K562 (cell line): ENCODE data around the gene CCNQ. TPM values are rescaled to one million over a fixed set of nuclear protein-coding genes. Genes with fewer than 3 reads are reported as not detected.

Experiments
- ATAC-seq: fragments of 200-7000 bp; cut with Tn5 transposase; 3 replicates; pipeline ENCODE4 v1.9.1; 2020; ENCODE audit warnings: moderate library complexity
- BruUV-seq: library from RNA; stranded (reverse); fragments of 400-500 nt; replicated peaks from 2 replicates; lab custom pipeline; 2021; lab: Mats Ljungman, UMichigan
- CTCF ChIA-PET: fragments of 300-600 bp; formaldehyde crosslinking; extraction: SDS; loops from one replicate; lab custom pipeline; 2021; ENCODE audit warnings: low intra/inter-chr PET ratio; lab: Yijun Ruan, JAX
- POLR2A ChIA-PET: fragments of 300-600, 350-650 bp; sonication (Branson Sonifier 250); formaldehyde crosslinking; extraction: SDS; loops from one replicate; lab custom pipeline; 2021; ENCODE audit warnings: antibody characterized with exemption, inconsistent platforms; lab: Yijun Ruan, JAX
- DNase-seq, 4 experiments: peaks; one replicate each; pipeline versions ENCODE4 v3.0.0 to v3.0.0-alpha.2; 2011 to 2018; ENCODE audit warnings: low spot score in 3 of 4, mixed read lengths in 3 of 4; ENCODE audit errors: extremely low read depth in 1 of 4
- FAIRE-seq: peaks from 2 replicates; lab custom pipeline; 2011; peaks lifted over from hg19 to GRCh38; lab: Jason Lieb, UNC
- H2AFZ ChIP-seq: 2 replicates; pipeline ENCODE4 v1.6.0; 2011; ENCODE audit warnings: low read depth, low read length, control low read depth, inconsistent platforms
- H3K27ac ChIP-seq: fragments of 200-600 bp; 3 replicates; pipeline ENCODE4 v1.8.0; 2011; ENCODE audit warnings: low read depth, mild to moderate bottlenecking, control low read depth, inconsistent platforms, low read length, moderate library complexity, mixed read lengths; ENCODE audit errors: extremely low read depth
- H3K27me3 ChIP-seq, 2 experiments: fragments of 300-600 bp in 1 of 2; 2 replicates in 1 of 2; 3 replicates in 1 of 2; pipeline versions ENCODE4 v1.6.0 to v1.8.0; 2011; ENCODE audit warnings: inconsistent platforms in 2 of 2, low read length in 2 of 2, mild to moderate bottlenecking in 1 of 2, mixed read lengths in 1 of 2, moderate library complexity in 1 of 2; ENCODE audit not compliant: control insufficient read depth in 2 of 2, insufficient read depth in 2 of 2
- H3K36me3 ChIP-seq: fragments of 300-600 bp; 3 replicates; pipeline ENCODE4 v1.8.0; 2011; ENCODE audit warnings: mild to moderate bottlenecking, low read length, inconsistent platforms; ENCODE audit not compliant: control insufficient read depth, insufficient read depth
- H3K4me1 ChIP-seq, 2 experiments: fragments of 200-600 bp in 1 of 2; replicated peaks in 1 of 2; 2 replicates in 1 of 2; 3 replicates in 1 of 2; pipeline versions ENCODE4 v1.5.1 to v1.8.0; 2011; ENCODE audit warnings: inconsistent platforms in 2 of 2, low read length in 2 of 2, mild to moderate bottlenecking in 1 of 2, mixed read lengths in 1 of 2, moderate library complexity in 1 of 2; ENCODE audit not compliant: control insufficient read depth in 2 of 2, insufficient read depth in 2 of 2
- H3K4me2 ChIP-seq: 2 replicates; pipeline ENCODE4 v1.6.1; 2011; ENCODE audit warnings: low read length, control low read depth, inconsistent platforms, mixed read lengths; ENCODE audit not compliant: insufficient read depth
- H3K4me3 ChIP-seq: fragments of 200-600 bp; sonication (generic), shearing (Covaris generic); 2 replicates; pipeline ENCODE4 v1.5.1; 2016; ENCODE audit warnings: control low read depth, inconsistent platforms
- H3K79me2 ChIP-seq: fragments of 200-600 bp; 3 replicates; pipeline ENCODE4 v1.8.0; 2011; ENCODE audit warnings: low read length, inconsistent platforms; ENCODE audit not compliant: control insufficient read depth, insufficient read depth
- H3K9ac ChIP-seq, 2 experiments: 2 replicates each; pipeline versions ENCODE4 v1.6.0 to v1.6.1; 2011; ENCODE audit warnings: low read depth in 2 of 2, low read length in 2 of 2, control low read depth in 1 of 2, inconsistent platforms in 1 of 2, mild to moderate bottlenecking in 1 of 2, mixed read lengths in 1 of 2; ENCODE audit not compliant: insufficient read depth in 1 of 2
- H3K9me1 ChIP-seq: one replicate; pipeline ENCODE4 v1.6.0; 2011; ENCODE audit warnings: inconsistent platforms, mild to moderate bottlenecking, low read length, moderate library complexity; ENCODE audit not compliant: control insufficient read depth, insufficient read depth
- H3K9me3 ChIP-seq: replicated peaks from 2 replicates; pipeline ENCODE4 v1.5.1; 2011; ENCODE audit warnings: low read depth, low read length, inconsistent platforms; ENCODE audit not compliant: control insufficient read depth, insufficient read depth
- H4K20me1 ChIP-seq: replicated peaks from 2 replicates; pipeline ENCODE4 v1.6.1; 2011; ENCODE audit warnings: low read length, inconsistent platforms, mixed read lengths; ENCODE audit not compliant: control insufficient read depth, insufficient read depth
- ARNT ChIP-seq, 2 experiments: fragments of 450-650 bp; IDR thresholded peaks; 2 replicates each; pipeline ENCODE4 v1.6.1; 2016; ENCODE audit warnings: mild to moderate bottlenecking in 1 of 2
- GATA2 ChIP-seq: sonication (generic); formaldehyde crosslinking; IDR thresholded peaks from 2 replicates; pipeline ENCODE4 v1.4.0; 2020; ENCODE audit warnings: mild to moderate bottlenecking, missing genetic modification reagents
- MCM5 ChIP-seq: fragments of 450-650 bp; IDR thresholded peaks from 2 replicates; pipeline ENCODE4 v1.6.1; 2016; ENCODE audit warnings: low read depth
- NCOR1 ChIP-seq: fragments of 450-650 bp; IDR thresholded peaks from 2 replicates; pipeline ENCODE4 v1.6.1; 2016; ENCODE audit warnings: mild to moderate bottlenecking, moderate library complexity
- SREBF2 ChIP-seq: sonication (generic); formaldehyde crosslinking; IDR thresholded peaks from 2 replicates; pipeline ENCODE4 v1.4.0; 2020; ENCODE audit warnings: mild to moderate bottlenecking, missing genetic modification reagents
- THAP12 ChIP-seq: fragments of 250-450 bp; sonication (Bioruptor Pico); IDR thresholded peaks from 2 replicates; pipeline ENCODE4 v1.9.0; 2021; ENCODE audit warnings: mild to moderate bottlenecking, inconsistent platforms
- ZEB2 ChIP-seq: fragments of 450-650 bp; IDR thresholded peaks from 2 replicates; pipeline ENCODE4 v1.6.1; 2016
- WGBS: fragments of 100-300 bp; shearing (Covaris generic); methylation state at CpG from one replicate; pipeline ENCODE4 v1.1.6; 2016; ENCODE audit warnings: low coverage, mixed read lengths; ENCODE audit not compliant: insufficient coverage; ENCODE audit errors: missing lambda C conversion rate; 5-methylcytosine and 5-hydroxymethylcytosine counted together
- in situ Hi-C: fragments of 300-500 bp; cut with MboI; formaldehyde crosslinking; loops from 4 replicates; pipeline ENCODE4 v1.15.0; 2018; ENCODE audit warnings: inconsistent platforms, mixed read lengths
- intact Hi-C: fragments of 100-400 bp; cut with micrococcal nuclease; formaldehyde crosslinking; loops from 2 replicates; pipeline ENCODE4 v1.14.2; 2022
- polyA plus RNA-seq, 8 experiments: library from polyadenylated mRNA; depleted of rRNA in 4 of 8; stranded (reverse) in 5 of 8; unstranded in 3 of 8; fragments of >200 nt; fragmentation: Nextera tagmentation in 2 of 8; fragmentation: Illumina TruSeq in 1 of 8; extraction: Ambion mirVana in 2 of 8; extraction: Trizol in 1 of 8; gene quantifications; 2 replicates each; pipeline versions ENCODE4 v1.2.1 to v1.2.3, GENCODE V29; 2011 to 2014; ENCODE audit warnings: inconsistent platforms in 1 of 8, missing spikeins in 1 of 8
- total RNA-seq, 7 experiments: library from RNA; depleted of rRNA in 6 of 7; stranded (reverse); fragments of >200 nt in 6 of 7; fragmentation: Illumina TruSeq in 2 of 7; extraction: Trizol in 2 of 7; gene quantifications; 2 replicates each; pipeline versions ENCODE4 v1.2.1 to v1.2.3, GENCODE V29; 2011 to 2021; ENCODE audit warnings: low replicate concordance in 1 of 7

CCNQ gene
- total and polyA plus RNA-seq, 9 of the 15 experiments (the other 6 are each of a cell fraction or from before 2014, with no cell fraction given), result 0.92 to 53.8 (median 25.3) TPM

GRCh38 chrX:153583433-153583832, 15.5 kb downstream of the CCNQ start:
- CTCF ChIA-PET, result no interaction called here
- no CpG with 5 or more reads among the region's 2 CpGs for WGBS
- no TSS peak for BruUV-seq
- intact Hi-C loops (no loop called here), in situ Hi-C loops (no loop called here)
- POLR2A ChIA-PET, result no interaction called here
- no peaks in the 10 kb centered on the region for H3K79me2 ChIP-seq
- H3K4me2 ChIP-seq, result no peak overlapping the region
- ATAC-seq, result no peak
- peaks cover 10% of the 10 kb centered on the region; the same call in 1 of the 3 replicates for H3K36me3 ChIP-seq
- no peak overlapping the region for H3K4me3 ChIP-seq
- no peaks in the 10 kb centered on the region for H3K9me1 ChIP-seq
- no peak overlapping the region for H2AFZ ChIP-seq
- H4K20me1 ChIP-seq, result no peaks in the 10 kb centered on the region
- peaks cover 0 to 4% of the 10 kb centered on the region in 2 experiments; a peak in 3 of 5 replicates for H3K4me1 ChIP-seq
- H3K27me3 ChIP-seq, result peaks cover 4 to 16% of the 10 kb centered on the region in 2 experiments; a peak in 4 of 5 replicates
- TF ChIP-seq ZEB2 (no peak), ARNT (IDR thresholded peaks at IDR 0.05) (no peak), THAP12 (no peak), MCM5 (no peak), GATA2 (CRISPR knock-in tag) (no peak), SREBF2 (CRISPR knock-in tag) (no peak), NCOR1 (no peak)
- TF ChIP-seq, all 486 proteins: peak for 0
- FAIRE-seq, result no peak
- H3K9ac ChIP-seq, result no peak overlapping the region
- no peak overlapping the region for H3K27ac ChIP-seq
- H3K9me3 ChIP-seq, result no peaks in the 10 kb centered on the region
- no peak for DNase-seq
